KMS-11 (cell line): ENCODE data around the gene COLEC12.

Experiments used
- H2AFZ ChIP-seq: fragments of 200-600 bp; sonication (generic); 2 replicates; pipeline ENCODE4 v1.6.1; 2016; ENCODE audit warnings: antibody characterized with exemption, mixed run types, low read depth
- H3K27ac ChIP-seq: fragments of 200-600 bp; sonication (generic); 2 replicates; pipeline ENCODE4 v1.6.1; 2016; ENCODE audit warnings: mild to moderate bottlenecking, mixed run types
- H3K27me3 ChIP-seq: fragments of 200-600 bp; sonication (generic); 2 replicates; pipeline ENCODE4 v1.6.1; 2017; ENCODE audit warnings: mild to moderate bottlenecking, low read depth, mixed run types, moderate library complexity; ENCODE audit not compliant: insufficient read depth
- H3K36me3 ChIP-seq: fragments of 200-600 bp; sonication (generic); 2 replicates; pipeline ENCODE4 v1.6.1; 2017; ENCODE audit warnings: mild to moderate bottlenecking, mixed run types; ENCODE audit not compliant: insufficient read depth
- H3K4me1 ChIP-seq: fragments of 200-600 bp; sonication (generic); 2 replicates; pipeline ENCODE4 v1.6.1; 2016; ENCODE audit warnings: mild to moderate bottlenecking, low read depth, mixed run types; ENCODE audit not compliant: poor library complexity, severe bottlenecking
- H3K4me2 ChIP-seq: fragments of 200-600 bp; sonication (generic); 2 replicates; pipeline ENCODE4 v1.7.0; 2016; ENCODE audit warnings: mild to moderate bottlenecking, mixed run types
- H3K4me3 ChIP-seq: fragments of 200-600 bp; sonication (generic); IDR thresholded peaks from 2 replicates; pipeline ENCODE4 v1.6.1; 2017; ENCODE audit warnings: low read depth, low read length, mixed read lengths; ENCODE audit not compliant: insufficient read depth
- H3K79me2 ChIP-seq: fragments of 200-600 bp; sonication (generic); 2 replicates; pipeline ENCODE4 v1.6.1; 2016; ENCODE audit warnings: low read depth, mixed run types; ENCODE audit not compliant: insufficient read depth
- H3K9ac ChIP-seq: fragments of 200-600 bp; sonication (generic); 2 replicates; pipeline ENCODE4 v1.6.1; 2016; ENCODE audit warnings: mild to moderate bottlenecking, mixed run types
- H4K20me1 ChIP-seq: fragments of 200-600 bp; sonication (generic); 2 replicates; pipeline ENCODE4 v1.6.1; 2016; ENCODE audit warnings: mild to moderate bottlenecking, mixed run types; ENCODE audit not compliant: insufficient read depth
- CTCF ChIP-seq: fragments of 200-600 bp; sonication (generic); conservative IDR thresholded peaks from 2 replicates; pipeline ENCODE4 v1.6.1; 2017; ENCODE audit warnings: low read depth, mild to moderate bottlenecking, antibody characterized with exemption, low read length, moderate library complexity, mixed read lengths

Gene COLEC12

GRCh38 chr18:471716-472115, 28.8 kb downstream of the COLEC12 start:
- TF ChIP-seq CTCF = no peak
- Histone ChIP-seq H3K27ac (no peak overlapping the region), H3K27me3 (no peaks in the 10 kb centered on the region), H3K36me3 (no peaks in the 10 kb centered on the region), H3K9ac (no peak overlapping the region), H2AFZ (no peak overlapping the region), H4K20me1 (no peaks in the 10 kb centered on the region), H3K4me3 (no peak overlapping the region), H3K4me2 (no peak overlapping the region), H3K4me1 (no peaks in the 10 kb centered on the region), H3K79me2 (no peaks in the 10 kb centered on the region)

- Histone ChIP-seq H3K4me2 (no peak overlapping the region), H4K20me1 (no peaks in the 10 kb centered on the region), H3K27me3 (no peaks in the 10 kb centered on the region), H2AFZ (no peak overlapping the region), H3K27ac (no peak overlapping the region), H3K36me3 (no peaks in the 10 kb centered on the region), H3K4me1 (no peaks in the 10 kb centered on the region), H3K9ac (no peak overlapping the region), H3K4me3 (no peak overlapping the region), H3K79me2 (no peaks in the 10 kb centered on the region)
- no peak for TF ChIP-seq CTCF
Measured at GRCh38 chr18:470661-471501, 29.6 kb downstream of the COLEC12 start.

- TF ChIP-seq CTCF = no peak
Measured at GRCh38 chr18:468955-469790, 31.3 kb downstream of the COLEC12 start.

GRCh38 chr18:463827-464541, 36.5 kb downstream of the COLEC12 start:
- Histone ChIP-seq H2AFZ (no peak overlapping the region), H4K20me1 (no peaks in the 10 kb centered on the region), H3K36me3 (no peaks in the 10 kb centered on the region), H3K4me3 (no peak overlapping the region), H3K4me2 (no peak overlapping the region), H3K79me2 (no peaks in the 10 kb centered on the region), H3K27ac (no peak overlapping the region), H3K27me3 (no peaks in the 10 kb centered on the region), H3K9ac (no peak overlapping the region), H3K4me1 (no peaks in the 10 kb centered on the region)
- no peak for TF ChIP-seq CTCF

More at GRCh38 chr18:468955-469790, 31.3 kb downstream of the COLEC12 start:
- no peaks in the 10 kb centered on the region for H3K79me2 ChIP-seq
- no peaks in the 10 kb centered on the region for H3K27me3 ChIP-seq
- no peak overlapping the region for H3K4me2 ChIP-seq
- H3K36me3 ChIP-seq = no peaks in the 10 kb centered on the region
- H3K4me3 ChIP-seq = no peak overlapping the region
- no peak overlapping the region for H3K27ac ChIP-seq
- no peaks in the 10 kb centered on the region for H4K20me1 ChIP-seq
- no peak overlapping the region for H2AFZ ChIP-seq
- H3K9ac ChIP-seq = no peak overlapping the region
- H3K4me1 ChIP-seq = no peaks in the 10 kb centered on the region
